HG03432 (cell line): Measurements from ENCODE around the gene ISCA1.
"Not testable (repeated sequence)": the region's sequence is repeated elsewhere in the genome, so short reads cannot be mapped to it uniquely, and the experiment has no call there.

Experiments
- ATAC-seq: cut with Tn5 transposase; IDR thresholded peaks from one replicate; pipeline ENCODE4 v1.9.1; 2021; ENCODE audit warnings: mild to moderate bottlenecking, moderate library complexity; ENCODE audit not compliant: unreplicated experiment

The ISCA1 gene

DNA sequence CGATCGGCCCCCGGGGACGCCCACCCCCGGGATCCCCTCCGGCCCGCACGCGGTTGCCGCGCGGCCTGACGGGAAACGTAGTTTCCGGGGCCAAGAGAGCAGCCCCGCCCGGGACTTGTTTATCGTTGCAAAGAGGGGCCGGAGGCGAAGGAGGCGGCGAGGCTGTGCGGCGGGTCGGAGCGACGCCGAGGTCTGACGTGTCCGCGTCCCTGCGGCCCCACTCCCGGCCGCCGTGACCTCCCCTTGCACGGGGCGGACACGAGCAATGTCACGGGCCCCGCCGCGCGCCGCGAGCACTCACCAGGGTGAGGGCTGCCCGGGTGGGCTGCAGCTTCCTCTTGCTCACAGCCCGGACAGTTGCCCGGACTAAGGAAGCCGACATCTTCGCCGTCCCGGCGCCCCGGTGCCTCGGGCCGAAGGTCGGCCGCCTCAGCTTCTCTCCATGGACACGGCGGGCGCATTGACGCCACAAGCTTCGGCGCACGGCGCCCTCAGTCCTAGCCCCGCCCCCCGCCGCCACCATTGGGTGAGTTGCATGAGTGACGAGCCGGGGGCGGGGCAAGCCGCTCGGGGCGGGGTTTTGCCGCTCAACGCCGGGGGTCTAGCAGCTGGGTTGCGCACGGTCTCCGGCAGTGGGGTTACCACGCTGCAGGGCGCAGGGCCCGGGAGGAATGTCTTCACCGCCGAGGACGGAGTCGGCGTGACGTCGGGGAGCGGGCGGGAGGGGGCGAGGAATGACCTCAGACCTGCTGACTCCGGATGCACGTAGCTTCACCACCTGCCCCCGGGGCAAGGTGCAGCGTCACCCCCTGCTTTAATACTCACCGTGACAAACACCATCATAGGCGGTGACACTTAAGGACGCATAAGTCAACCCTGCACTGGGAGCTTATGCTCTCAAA lies at the start of gene ISCA1:
ISCA1 (minus strand) TSS at position 462 of the 902 bp plus-strand sequence; CDS start at position 382, 80 bp downstream.
- peak; percentile 86 for ATAC-seq

DNA sequence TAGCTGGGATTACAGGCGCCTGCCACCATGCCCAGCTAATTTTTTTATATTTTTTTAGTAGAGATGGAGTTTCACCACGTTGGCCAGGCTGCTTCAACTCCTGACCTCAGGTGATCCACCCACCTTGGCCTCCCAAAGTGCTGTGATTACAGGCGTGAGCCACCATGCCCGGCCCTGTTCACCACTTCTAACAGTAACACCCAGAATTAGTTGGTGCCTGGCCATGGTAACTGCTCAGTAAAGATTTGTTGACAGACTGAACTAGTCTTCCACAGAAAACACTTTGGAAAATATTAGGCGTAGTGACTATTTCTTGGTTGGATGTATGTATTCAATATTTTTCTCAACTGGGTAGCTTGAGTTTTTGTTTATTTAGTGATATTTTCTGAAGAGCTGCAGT lies 47.8 kb upstream of the ISCA1 start:
- ATAC-seq = no peak

DNA sequence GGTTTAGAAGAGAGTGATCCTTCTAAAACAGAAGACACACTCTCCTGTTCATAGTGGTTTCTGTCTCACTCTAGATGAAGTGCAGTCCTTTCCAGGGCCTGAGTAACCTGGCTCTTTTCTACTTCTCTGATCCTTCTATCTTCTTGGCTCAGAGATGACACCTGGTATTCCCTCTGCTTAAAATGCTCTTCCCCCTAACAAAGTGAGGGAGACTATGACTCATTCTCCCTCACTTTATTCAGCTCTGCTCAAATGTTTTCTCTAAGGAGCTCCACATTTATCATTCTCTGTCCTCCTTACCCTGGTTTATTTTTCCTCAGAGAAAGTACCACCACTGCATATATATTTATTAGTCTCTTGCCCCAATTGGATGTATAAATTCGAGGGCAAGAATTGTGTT lies 47.3 kb upstream of the ISCA1 start:
- ATAC-seq = no peak

DNA sequence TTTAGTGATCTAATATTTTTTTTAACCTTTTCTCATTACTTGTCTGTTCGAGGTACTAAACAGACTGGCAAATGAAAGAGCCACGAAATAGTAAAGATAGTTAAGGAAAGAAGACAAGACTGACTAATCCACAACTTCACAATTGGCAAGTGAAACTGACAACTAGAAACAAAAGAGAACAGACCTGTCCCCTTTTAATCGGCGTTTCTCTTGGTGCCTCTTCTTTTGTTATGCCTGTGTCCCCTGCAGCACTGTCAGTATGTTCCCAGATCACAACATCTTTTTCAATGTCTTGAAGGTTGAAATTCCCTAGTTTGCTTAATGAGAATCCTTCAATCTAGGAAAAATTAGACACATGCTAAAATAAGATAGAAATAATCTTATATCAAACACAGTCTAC lies 45.8 kb upstream of the ISCA1 start:
- no peak for ATAC-seq

DNA sequence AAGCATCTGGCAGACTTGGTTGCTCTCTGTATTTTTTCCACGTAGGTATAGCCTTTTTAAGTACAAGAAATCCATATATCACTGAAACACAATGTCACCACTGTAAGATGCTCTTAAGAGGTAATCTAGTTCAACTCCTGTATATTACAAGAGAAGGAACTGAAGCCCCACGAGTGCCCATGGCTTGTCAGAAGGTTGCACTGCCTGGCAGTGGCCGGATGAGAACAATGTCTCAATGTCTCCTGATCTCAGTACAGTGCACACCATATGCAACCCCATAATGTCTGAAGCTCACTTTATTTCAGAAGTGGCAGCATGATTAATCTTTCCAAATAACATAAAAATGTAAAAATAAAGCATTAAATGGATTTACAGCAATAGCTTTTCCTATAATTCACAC lies 44.2 kb upstream of the ISCA1 start:
- no peak for ATAC-seq

DNA sequence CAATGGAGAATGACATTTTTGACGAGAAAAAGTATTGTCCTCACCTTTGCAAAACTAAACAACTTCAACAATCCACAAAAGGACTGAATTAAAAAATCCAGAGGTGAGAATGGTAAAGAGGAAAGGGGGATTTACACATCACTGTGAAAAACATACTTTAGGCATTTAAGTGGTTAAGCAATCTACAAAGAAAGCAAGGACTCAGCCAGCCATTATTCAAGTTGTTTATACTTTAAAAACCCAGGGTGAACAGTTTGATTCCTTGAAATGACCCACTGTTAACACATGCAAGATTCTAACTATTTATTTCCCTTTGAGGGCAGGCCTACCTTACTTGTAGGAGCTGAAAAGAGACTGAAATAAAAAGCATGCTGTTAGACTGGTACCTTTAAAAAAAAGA lies 42.6 kb upstream of the ISCA1 start:
- ATAC-seq = no peak

DNA sequence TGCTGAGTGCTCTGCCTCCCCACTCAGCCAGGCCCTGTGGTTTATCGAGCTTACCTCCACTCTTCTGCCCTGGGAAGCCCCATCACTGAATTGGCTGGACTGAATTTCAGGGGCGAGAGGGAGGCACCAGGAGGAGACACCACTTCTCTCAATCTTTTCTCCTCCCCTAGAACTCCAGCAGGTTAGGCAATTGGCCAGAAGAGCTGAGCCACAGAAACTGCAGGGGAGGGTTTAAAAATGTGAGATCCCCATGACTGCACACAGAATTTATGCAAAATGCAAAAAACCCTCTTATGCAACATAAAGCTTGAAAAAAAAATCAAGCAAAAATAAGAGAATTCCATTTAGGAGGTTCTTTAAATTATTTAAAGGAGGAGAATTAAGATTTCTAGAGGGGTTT lies 42.0 kb upstream of the ISCA1 start:
- ATAC-seq = peak; percentile 70

DNA sequence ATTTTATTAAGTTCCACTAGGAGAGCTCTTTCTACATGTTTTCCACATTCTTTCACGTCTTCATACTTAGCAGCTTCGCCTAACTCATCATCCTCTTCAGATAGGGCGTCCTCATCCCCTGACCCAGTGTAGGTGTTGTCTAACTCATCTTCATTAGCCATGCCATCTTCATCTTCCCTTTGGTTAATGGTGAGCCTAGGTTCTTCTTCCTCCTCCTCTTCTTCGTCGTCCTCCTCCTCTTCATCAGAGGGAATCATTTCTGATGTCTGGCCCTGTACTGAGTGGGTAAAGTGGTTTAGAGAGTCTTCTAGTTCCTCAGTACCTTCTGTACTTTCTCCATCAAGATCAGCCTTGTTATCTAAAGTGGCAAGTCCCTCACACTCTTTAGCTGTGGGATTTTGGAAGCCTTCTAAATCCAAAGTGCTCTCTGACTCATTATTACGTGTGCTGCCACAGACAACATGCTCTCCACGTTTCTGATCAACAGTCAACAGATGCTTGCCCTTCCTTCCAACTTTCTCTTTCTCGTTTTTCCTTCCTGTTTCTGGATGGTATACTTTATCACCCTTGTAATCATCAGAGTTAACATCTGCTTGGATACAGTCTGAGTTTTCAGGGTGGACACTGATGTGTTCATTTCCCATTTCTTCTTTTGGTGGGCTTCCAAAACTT lies 40.8 kb upstream of the ISCA1 start:
- ATAC-seq = no peak

DNA sequence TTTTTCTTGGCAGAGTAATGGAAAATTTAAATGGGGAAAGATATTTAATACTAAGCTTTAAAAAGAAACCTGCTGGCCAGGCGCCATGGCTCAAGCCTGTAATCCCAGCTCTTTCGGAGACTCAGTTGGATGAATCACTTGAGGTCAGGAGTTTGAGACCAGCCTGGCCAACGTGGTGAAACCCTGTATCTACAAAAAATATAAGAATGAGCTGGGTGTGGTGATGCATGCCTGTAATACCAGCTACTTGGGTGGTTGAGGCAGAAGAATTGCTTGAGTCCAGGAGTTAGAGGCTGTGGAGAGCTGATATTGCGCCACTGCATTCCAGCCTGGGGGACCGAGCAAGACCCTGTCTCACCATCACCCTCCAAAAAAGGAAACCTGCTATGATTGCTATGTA lies 39.0 kb upstream of the ISCA1 start:
- ATAC-seq = no peak

DNA sequence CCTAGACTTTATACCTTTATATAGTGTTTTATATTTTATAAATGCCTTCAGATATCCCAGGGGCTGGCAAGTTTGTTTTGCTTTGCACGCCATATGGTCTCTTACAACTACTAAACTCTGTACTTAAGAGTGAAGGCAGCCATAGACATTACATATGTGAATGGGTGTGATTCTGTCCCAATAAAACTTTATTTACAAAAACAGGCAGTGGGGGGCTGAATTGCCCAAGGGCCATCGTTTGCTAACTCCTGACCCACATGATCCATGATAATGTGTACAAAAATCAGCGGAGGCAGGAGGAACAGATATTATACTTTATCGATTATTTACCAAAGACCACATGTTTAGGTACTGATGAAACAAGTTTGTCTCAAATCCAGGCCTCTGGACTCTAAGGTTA lies 35.8 kb upstream of the ISCA1 start:
- no peak for ATAC-seq

DNA sequence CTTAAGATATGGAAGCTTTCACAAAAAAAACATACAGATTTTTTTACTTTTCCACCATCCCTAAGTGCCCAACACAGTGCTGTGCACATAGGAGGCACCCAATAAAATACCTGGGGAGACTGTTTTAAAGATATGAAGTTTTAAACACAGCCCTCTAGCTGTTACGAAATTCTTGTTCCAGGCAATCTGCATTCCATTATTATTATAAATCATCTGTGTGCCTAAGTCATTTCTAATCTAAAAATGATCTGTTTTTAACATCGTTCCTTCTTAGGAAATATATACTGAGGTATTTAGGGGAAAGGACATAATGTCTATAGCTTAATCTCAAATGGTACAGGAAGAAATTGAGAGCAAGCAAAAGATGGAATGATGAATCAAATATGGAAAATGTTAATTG lies 32.7 kb upstream of the ISCA1 start:
- no peak for ATAC-seq

DNA sequence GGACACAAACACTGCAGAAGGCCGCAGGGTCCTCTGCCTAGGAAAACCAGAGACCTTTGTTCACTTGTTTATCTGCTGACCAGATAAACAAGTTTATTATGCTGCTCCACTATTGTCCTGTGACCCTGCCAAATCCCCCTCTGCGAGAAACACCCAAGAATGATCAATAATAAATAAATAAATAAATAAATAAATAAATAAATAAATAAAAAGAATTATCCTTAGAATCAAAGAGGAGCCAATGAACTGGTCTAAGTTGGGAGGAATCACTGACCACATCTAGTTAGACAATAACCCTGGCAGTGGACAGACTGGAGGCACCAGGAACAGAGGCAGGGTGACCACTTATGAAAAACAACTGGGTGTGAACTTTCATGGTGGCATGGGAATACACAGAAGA lies 30.6 kb upstream of the ISCA1 start:
- ATAC-seq = not testable (repeated sequence)

DNA sequence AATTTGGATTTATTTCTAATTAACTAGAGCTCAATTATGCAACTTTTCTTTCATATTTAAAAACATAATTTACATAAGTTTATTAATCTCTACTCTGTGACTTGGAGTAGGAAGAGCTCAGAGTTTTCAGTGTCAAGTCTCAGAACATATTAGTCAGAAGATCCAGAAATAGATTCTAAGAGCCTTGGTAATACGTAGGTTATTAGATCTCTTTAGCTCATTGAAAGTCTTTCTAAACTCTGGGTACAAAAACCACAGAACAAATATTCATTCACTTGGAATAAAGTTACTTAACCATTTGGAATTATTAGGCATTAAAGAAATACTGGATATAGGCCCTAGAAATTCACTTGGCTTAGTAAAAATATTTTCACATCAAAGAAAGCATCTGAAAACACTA lies 26.3 kb upstream of the ISCA1 start:
- no peak for ATAC-seq

DNA sequence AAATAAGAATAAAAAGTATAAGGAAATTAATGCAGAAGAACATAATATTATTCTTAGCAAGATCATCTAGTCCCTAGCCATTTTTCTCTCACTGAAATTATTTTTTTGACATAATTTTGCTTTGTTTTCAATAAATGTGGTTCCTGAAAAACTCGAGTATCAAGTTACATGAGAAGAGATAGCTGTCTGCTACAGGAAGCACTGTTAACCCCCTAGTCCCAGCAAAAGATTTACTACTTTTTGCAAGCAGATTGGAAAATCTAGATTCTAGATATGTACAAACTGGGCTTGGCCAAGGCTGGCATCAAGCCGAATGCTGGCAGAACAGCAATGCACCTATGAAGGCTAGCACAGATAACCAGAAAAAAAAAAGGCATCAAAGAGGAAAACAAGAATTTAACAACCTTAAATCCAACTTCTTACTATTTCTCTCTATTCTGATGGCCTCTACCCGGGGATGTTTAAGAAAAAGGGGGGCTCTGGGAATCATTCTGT lies 21.9 kb upstream of the ISCA1 start:
- ATAC-seq = no peak

DNA sequence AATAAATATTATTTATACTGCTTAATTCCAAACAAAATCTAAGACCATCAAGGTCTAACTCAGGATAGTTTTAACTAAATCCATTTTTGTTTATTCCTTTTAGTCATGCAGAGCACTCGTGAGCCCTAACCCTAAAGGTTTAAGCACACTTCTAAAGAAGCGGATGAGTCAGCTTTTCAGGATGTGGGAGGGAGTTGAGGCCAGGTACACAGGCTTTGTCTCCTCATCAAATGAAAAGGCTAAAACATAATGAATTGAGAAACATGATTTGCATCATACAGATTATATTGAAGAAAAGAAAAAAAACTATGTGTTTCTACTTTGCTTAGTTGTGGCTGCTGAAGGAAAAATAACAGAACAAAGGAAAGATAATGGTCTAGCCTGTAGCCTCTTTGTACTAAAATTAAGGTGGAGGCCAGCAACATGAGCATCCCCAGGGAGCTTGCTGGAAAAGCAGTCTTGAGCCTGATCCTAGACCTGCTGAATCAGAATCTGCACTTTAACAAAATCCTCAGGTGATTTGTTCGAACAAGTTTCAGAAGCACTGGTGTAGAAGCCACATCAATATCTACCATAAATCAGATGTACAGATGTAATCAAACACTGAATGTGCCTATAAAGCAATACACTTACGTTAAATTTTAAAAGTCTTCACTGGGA lies 21.1 kb upstream of the ISCA1 start:
- no peak for ATAC-seq

DNA sequence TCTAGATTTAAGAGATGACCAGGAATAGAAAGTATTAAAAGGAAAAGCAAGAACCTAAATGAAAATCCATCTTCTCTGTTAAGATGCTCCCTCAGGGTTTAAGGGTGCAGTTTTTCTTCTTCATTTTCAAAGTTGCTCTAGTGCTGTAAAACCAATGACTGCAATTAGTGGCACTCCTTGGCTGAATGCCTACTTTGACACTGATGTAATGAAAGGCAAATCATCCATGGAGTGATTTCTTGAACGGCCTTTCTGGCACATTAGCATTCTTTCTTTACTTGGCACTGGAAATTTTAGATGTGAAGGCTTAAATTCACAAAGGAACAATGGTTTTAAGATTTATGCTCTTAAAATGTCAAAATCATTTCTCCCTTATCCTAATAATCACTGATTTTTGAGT lies 19.3 kb upstream of the ISCA1 start:
- no peak for ATAC-seq

DNA sequence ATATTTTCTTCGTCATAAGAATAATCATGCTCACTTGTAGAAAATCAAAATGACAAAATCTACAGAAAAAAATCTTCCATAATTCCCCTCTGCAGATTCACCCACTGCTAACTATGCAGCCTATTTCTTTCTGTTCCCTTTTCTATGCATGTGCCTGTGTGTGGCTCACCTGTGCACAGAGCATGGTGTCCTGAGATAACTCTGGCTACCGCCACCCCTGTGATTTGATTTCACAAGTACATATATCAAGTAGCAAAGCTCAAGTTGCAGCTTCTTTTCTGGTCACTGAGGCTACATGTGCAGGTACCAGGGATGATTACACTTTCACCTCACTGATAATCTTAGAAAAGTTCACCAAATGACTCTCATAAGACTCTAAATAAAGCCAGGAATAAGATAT lies 18.4 kb upstream of the ISCA1 start:
- ATAC-seq = no peak

DNA sequence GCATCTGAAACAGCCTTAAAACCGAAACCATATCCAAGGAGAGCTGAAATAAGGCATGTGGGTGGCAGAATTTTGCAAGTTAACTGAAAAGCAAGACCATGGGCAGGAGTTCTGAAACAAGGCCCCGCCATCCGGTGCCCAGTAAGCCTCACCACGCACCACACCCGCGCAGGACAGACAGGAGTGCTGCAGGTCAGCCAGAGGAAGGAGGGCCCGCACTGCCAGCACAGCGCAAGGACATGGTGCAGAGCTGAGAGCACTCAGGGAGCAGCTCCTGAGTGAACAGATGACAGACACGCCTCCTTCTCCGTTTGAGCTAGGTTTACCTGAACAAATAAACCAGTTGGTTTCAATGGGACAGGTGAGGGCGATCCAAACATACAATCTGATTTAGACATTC lies 16.5 kb upstream of the ISCA1 start:
- ATAC-seq = no peak

DNA sequence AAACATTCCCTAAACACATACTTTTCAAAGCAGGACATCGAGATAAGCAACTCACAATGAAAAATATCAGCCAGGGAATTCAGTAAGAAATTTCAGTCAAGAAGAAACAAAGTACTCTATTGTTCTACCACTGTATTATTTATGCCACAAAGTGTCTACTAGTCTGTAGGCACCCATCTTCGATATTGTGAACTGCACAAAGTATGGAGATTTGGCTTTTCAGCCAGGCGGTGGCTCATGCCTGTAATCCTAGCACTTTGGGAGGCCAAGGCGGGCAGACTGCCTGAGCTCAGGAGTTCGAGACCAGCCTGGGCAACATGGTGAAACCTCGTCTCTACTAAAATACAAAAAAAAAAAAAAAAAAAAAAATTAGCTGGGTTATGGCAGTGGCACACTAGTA lies 8.0 kb upstream of the ISCA1 start:
- not testable (repeated sequence) for ATAC-seq

DNA sequence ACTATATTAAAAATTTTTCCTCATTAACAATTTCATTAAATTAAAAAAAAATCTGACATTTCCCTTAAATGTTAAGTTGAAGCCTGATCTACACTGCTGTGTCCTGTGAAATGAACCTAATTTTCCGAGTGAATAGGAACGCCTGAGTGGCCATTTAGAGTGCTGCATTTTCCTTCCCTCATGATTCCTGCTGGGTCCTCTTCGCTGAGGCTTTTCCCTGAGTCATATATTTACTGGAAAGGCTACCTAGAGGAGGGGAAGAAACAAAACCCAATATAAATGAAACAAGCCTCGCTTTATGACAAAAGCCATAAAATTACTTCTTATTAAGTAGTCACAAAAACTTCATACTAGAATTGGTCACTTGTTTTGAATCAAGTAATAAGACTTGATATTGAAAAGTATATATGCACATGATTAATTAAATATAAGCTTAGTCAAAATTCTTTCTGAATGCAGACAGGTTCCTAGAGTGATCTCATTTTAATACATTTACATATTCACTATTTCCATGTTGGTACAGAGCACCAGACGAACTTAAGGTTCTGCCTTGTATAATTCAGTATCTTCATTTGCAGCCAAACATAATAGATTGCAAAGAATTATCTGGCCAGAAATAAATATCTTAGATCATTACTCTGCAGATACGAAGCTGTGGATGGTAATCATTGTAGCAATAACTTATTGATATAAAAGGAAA lies 6.3 kb upstream of the ISCA1 start:
- no peak for ATAC-seq

DNA sequence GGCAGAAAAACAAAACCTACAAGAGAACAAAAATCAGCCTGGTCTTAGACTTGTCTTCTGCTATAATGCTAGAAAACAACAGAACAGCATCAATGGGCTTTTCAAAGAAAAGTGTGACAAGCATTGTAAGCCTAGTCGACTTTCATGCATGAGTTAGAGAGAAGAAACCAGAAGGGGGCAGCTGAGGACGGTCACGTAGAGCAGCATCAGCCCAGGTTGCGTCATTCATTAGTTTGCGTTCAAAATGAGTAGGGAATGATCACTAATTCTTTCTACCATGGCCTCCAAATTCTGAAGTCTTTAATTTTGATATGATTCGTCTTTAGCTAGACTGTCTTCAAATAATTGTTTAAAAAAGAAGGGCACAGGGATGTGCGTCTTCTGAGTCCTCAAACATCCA lies 4.7 kb upstream of the ISCA1 start:
- ATAC-seq = no peak
